OCI-M1 (cell line): ENCODE results near the gene GAK.

Experiments used
- DNase-seq: peaks from one replicate; lab custom pipeline; 2025; lab: John Stamatoyannopoulos, UW

Gene GAK

DNA sequence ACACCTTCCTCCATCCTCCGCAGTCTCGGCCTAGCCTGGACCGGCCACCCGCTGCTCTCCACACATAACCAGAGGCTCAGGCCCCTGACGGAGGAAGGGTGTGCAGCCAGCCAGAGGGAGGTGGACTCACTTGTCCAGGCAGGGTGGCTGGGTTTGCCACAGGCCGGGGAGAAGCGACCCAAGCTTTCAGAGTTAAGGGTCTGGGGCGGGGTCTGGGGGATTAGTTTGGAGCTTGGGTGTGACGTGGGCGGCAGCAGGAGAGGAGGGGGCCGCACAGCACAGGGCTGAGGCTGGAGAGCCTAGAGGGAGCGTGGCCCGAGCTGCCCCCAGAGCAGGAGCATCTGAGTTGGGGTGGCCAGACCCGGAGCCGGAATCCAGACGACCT, 83.8 kb downstream of the GAK start:
- no peak for DNase-seq

DNA sequence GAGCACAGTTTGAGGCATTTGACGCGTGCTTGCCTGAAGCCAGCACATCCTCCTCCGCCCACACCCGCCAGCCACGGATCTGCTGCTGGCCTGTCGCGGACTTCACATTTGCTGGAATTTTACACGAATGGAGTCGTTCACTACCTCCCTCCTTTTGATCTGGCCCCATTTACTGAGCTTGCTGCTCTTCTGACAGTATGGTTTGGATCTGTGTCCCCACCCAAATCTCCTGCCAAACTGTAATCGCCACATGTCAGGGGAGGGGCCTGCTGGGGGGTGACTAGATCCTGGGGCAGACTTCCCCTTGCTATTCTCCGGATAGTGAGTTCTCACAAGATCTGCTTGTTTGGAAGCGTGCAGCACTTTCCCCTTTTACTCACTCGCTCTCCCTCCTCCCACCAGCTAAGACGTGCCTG, 86.3 kb downstream of the GAK start:
- no peak for DNase-seq

DNA sequence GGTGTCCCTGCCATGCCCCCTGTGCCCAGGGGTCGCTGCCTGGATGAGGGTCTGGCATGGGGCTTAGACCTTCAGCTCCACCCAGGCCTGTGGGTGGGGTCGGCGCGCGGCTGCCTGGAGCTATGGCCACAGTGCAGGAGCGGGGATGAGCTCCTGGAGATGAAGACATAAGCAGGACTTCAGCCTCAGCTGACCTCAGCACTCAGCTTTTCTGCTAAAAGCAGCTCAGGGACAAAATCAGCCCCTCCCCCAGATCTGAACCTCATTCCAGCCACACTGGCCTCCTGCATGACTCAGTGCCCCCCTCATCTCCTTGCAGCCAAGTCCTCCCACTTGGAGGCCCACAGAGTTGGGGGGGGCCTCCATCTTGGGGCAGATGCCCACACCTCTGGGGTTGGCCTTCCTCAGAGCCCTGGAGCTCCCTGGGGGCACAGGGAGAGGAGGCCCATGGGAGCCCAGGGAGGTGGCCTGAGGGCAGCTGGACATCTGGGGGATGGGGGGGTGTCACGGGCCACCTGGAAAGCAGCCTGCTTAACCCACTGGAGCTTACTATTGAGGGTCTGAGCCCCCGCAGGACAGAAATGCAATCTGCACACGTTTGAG, 86.8 kb downstream of the GAK start:
- no peak for DNase-seq

DNA sequence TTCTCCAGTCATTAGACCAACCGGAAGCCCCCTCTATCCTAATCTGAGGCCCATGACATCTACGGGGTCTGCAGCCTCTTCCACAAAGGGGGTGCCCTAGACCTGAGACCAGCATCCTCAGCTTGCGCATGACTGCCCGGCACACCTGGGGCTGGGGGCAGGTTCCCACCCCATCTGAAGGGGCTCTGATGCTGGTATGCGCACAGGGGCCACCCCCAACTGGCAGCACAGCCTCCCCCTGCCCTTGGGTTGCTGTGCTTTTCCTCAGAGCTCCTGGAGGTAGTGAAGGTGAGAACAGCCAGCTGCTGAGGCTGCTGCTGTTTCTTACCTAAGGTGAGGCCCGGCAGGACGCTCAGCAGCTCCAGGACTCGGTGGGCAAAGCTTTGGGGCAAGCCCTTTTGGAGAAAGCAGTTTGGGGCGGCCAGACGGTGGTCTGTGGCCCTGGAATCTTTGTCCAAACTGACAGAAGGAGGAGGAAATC, 87.3 kb downstream of the GAK start:
- DNase-seq: no peak

GRCh38 chr4:839675-840443, 92.3 kb downstream of the GAK start:
- DNase-seq: no peak

DNA sequence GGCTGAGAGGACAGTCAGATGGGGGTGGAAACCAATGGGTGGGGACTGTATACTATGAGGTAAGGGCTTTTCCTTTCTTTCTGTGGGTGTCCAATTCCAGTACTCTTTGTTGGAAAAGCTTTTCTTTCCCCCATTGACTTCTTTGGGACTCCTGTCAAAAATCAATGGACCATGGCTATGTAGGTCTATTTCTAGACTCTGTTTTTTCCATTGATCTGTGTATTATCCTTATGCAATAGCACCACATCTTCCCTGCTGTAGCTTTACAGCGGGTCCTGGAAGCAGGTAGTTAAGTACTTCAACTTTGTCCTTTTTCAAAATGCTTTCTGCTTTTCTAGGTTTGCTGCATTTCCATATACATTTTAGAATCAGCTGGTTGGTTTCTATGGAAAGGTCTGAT, 94.3 kb downstream of the GAK start:
- peak; percentile 3 for DNase-seq

DNA sequence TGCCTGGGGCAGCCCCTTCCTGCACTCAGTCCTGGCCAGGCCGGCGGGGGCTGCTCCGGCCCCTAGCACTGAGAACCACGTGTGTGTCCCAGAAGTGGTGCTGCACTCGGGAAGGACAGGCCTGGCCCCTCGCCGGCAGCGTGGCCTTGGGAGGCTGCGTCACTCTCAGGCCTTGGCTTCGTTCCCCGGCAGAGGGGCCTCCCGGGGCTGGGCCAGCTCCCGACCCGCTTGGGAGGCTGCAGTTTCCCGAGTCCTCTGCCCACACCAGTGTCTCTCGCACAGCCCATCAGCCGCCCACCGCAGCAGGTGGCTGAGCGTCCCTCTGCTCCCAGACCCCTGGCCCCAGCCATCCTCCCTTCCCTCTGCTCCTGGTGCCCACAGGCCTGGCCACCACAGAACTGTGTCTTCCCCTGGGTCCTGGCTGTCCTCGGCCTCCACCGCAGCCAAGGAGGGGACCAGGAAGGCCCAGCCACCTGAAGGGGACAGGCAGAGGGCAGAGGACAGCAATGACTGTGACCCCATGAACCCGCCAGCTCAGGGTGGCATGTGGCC, 95.3 kb downstream of the GAK start:
- no peak for DNase-seq

GRCh38 chr4:836003-836511, 96.1 kb downstream of the GAK start:
- DNase-seq: no peak

- DNase-seq: no peak
Measured at GRCh38 chr4:835148-836002, 96.7 kb downstream of the GAK start.

- no peak for DNase-seq
Measured at GRCh38 chr4:834368-835147, 97.6 kb downstream of the GAK start.

- no peak for DNase-seq
Measured at GRCh38 chr4:833731-834367, 98.3 kb downstream of the GAK start.

DNA sequence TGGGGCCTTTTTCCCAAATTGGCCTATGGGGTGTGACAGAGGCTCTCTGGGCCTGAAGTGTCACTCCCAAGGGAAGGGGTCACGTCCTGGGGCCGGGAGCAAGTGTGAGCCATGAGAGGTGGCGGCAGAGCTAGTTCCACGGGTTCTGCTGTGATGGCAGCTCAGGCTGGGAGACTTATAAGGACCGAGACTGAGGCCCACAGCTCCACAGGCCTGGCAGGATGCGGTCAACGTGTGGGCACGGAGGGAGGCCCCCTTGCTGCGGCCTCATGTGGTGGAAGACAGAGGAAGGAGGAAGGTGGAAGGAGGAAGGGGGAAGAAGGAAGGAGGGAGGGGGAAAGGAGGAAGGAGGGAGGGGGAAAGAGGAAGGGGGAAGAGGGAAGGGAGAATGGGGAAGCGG, 99.0 kb downstream of the GAK start:
- no peak for DNase-seq

- no peak for DNase-seq
Measured at GRCh38 chr4:832536-832935, 99.6 kb downstream of the GAK start.

DNA sequence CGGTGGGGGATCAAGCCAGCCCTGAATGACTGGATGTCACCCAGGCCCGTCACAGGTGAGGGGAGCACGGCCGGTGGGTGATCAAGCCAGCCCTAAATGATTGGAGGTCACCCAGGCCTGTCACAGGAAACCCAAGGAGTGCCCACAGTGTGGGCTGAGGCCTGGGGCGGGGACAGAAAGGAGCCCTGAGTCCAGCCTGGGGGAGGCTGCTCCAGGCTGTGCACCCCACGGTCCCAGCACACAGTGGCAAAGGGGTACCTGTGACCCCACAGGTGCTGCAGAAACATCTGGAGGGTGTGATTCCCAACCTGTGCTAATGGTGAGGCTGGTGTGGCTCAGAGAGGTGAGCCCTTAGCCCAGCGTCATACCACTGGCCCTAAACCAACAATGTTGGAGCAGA, 100.0 kb downstream of the GAK start:
- DNase-seq: no peak

DNA sequence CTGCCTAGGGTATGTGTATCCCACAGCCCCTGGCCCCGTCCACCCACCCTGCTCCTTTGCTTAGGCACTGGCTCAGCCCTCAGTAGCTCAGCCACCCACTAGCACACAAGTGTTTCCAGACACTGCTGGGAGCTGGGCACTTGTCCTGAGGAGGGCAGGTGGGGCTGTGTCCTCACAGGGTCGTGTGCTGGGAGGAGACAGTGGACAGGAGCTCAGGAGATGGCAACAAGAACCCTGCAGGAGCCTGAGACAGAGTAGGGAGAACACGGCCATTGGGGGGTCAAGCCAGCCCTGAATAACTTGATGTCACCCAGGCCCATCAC, 100.7 kb downstream of the GAK start:
- no peak for DNase-seq

GRCh38 chr4:830601-831482, 101.3 kb downstream of the GAK start:
- DNase-seq: no peak

- no peak for DNase-seq
Measured at GRCh38 chr4:829761-830600, 102.1 kb downstream of the GAK start.

GRCh38 chr4:829291-829690, 102.8 kb downstream of the GAK start:
- DNase-seq: no peak

DNA sequence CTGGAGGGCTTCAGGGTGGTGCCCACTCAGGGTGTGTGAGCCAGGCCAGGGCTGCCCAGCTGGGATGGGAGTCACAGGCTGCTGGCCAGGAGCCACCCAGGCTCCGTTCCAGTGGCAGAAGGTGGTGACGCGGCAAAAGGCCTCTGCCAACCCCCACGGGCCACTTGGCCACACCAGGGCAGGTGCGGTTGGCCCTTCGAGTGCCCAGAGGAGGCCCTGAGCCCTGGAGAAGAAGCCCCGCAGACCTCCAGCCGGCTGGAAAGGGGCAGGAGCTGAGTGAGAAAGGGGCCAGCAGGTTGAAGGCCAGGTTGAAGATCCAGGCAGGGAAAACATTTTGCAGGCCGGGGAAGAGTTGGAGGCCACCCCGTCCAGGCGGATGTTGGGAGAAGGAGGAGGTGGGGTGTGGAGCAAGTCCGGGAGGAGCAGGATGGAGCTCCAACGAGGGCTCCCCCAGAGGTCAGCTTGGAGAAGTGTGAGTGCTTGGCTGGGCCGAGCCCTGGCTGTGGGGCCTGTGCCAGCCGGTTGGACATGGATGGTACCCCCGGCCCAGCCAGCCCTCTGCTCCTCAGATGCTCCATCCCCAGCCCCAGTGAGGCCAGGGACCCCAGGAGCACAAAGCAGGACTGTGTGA, 103.4 kb downstream of the GAK start:
- DNase-seq: no peak
